GM08714 (cell line): ENCODE data around the gene SLC22A15.
"Not testable (repeated sequence)": the region's sequence is repeated elsewhere in the genome, so short reads cannot be mapped to it uniquely, and the experiment has no call there.

Experiments used
- H3K4me3 ChIP-seq: fragments of 200-500 bp; sonication (Bioruptor generic); 2 replicates; pipeline ENCODE4 v1.5.1; 2014; ENCODE audit warnings: mild to moderate bottlenecking, low read length, inconsistent platforms
- ZNF274 ChIP-seq: IDR thresholded peaks from 2 replicates; pipeline ENCODE4 v1.6.1; 2012; ENCODE audit warnings: mild to moderate bottlenecking, low read depth, low read length

SLC22A15 gene

GRCh38 chr1:115976062-115976920 lies at the start of gene SLC22A15:
Gene SLC22A15 (plus strand): TSS chr1:115976513. CDS start chr1:115976628, 115 bp downstream.
- TF ChIP-seq ZNF274: no peak
- peak within 1 kb of the TSS; percentile 51 for H3K4me3 ChIP-seq

GRCh38 chr1:115927971-115928370 lies 48.3 kb upstream of the SLC22A15 start:
- no peak overlapping the region for H3K4me3 ChIP-seq
- no peak for TF ChIP-seq ZNF274

DNA sequence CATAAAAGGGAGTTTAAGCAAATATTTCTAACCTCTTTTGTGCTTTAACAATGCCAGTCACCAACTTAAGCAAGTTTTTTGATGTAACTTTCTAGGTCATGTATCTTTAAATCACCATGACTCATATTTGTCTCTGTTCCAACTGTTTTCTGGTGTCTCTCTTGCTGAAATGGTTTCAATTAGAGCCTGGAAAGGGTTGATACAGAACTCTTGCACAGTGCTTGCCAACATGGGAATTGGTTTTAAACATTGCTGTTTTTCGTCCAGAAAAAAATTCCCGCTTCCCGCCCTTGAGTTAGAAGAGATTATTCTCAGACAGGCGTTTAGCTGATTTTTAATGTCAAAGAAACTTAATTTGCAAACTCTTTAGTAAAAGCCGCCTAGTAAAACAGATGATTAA lies 46.4 kb upstream of the SLC22A15 start:
- TF ChIP-seq ZNF274: no peak
- H3K4me3 ChIP-seq: no peak overlapping the region

DNA sequence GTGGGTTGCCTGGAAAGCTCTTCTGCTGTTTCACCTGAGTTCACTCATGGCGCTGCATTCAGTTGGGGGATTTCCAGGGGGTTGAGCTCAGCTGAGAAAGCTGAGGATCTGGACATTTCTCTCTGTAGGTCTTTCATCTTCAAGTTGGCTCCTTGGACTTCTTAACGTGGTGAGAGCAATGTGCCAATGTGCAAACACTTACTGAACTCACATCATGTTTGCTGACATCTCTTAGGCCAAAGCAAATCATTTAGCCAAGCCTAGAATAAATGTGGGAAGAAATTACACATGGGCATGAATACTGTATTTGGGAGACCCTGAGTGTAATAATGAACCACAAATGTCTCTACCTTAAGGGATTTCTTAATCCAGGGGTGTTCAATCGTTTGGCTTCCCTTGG lies 42.7 kb upstream of the SLC22A15 start:
- H3K4me3 ChIP-seq: no peak overlapping the region
- TF ChIP-seq ZNF274: no peak

DNA sequence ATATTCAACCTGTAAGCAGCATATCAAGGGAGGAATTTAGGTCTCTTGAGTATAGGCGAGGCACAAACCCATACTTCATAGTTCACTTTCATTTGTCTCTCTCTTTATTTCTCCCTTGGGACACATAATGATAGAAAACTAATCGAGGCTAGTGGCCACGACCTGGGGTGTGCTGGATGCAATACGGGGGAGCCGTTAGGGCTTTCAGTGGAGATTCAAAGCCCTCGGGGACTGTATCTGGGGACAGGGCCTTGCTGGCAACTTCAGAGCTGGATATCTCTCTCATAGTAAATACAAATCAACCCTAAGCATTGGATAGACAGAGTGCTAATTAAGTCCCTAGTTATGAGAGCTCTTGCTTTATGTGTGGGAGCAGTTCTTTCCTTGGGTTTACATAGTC lies 36.9 kb upstream of the SLC22A15 start:
- H3K4me3 ChIP-seq: no peak overlapping the region
- TF ChIP-seq ZNF274: no peak

- no peak for TF ChIP-seq ZNF274
- no peak overlapping the region for H3K4me3 ChIP-seq
Observed at GRCh38 chr1:115946116-115946515, 30.2 kb upstream of the SLC22A15 start.

GRCh38 chr1:115949156-115949555 lies 27.2 kb upstream of the SLC22A15 start:
- no peak for TF ChIP-seq ZNF274

DNA sequence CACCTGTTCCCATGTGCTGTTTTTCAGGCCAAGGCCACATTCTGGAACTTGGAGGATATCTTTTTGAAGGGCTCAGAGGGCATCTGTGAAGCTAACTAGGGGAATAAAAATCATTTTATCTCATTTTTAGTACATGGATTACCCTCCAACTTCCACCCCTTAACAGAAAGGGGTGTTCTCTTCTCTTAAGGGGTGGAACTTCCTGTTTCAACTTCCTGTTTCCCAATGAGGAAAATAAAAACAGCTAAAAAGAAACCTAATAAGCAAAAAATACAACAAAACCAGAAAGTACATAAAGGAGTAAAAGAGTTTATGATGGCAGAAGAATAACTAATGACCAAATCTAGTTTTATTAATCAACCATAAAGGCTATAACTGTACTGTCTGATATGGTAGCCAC lies 24.8 kb upstream of the SLC22A15 start:
- no peak for TF ChIP-seq ZNF274
- H3K4me3 ChIP-seq: no peak overlapping the region

More at GRCh38 chr1:115949156-115949555, 27.2 kb upstream of the SLC22A15 start:
- H3K4me3 ChIP-seq: no peak overlapping the region

DNA sequence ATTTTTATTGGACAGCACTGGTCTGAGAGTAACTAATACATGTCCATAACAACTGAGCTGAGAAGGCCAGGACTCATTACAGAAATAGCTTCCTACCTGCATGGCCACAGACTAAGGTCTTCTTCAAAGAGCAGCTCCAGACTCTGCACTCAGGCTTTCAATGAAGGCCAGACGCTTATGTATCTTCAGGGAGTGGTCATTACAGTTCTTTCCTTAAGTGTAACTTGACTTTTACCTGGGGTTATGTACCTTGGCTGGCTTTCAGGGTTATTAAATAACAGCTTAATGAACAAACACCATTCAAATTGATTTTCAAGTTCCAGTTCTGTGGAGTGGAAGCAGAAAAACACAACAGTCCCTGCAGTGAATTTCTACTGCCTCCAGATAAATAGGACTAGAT lies 23.8 kb upstream of the SLC22A15 start:
- no peak overlapping the region for H3K4me3 ChIP-seq
- no peak for TF ChIP-seq ZNF274

DNA sequence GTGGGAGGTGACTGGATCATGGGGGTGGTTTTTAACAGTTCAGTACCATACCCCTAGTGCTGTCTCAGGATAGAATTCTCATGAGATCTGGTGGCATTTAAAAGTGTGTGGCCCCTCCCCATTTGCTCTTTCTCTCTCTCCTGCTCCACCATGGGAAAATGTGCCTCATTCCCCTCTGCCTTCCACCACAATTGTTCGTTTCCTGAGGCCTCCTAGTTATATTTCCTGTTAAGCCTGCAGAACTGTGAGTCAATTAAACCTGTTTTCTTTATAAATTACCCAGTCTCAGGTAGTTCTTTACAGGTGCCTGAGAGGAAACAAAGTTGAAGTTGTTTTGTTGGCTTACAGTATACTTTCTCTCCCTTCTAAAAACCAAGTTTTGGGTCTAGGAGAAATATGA lies 23.1 kb upstream of the SLC22A15 start:
- no peak for TF ChIP-seq ZNF274
- H3K4me3 ChIP-seq: no peak overlapping the region

DNA sequence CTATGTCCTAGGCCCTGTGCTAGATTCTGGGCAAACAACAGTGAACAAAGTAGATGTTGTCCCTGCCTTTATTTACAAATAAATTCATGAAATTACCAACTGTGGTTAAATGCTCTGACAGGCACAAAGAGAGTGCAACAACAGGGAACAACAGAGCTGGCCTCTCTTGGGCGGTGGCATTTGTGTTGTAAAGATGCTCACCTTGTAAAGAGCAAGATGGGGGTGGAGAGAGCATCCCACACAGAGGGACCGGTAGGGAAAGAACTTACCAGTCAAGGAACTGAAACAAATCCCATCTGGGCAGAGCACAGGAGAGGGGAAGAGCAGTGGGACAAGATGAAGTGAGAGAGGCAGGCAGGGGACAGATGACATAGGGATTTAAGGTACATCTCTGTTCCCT lies 21.6 kb upstream of the SLC22A15 start:
- no peak for TF ChIP-seq ZNF274
- no peak overlapping the region for H3K4me3 ChIP-seq

GRCh38 chr1:115955228-115955627 lies 21.1 kb upstream of the SLC22A15 start:
- TF ChIP-seq ZNF274: no peak
- H3K4me3 ChIP-seq: no peak overlapping the region

DNA sequence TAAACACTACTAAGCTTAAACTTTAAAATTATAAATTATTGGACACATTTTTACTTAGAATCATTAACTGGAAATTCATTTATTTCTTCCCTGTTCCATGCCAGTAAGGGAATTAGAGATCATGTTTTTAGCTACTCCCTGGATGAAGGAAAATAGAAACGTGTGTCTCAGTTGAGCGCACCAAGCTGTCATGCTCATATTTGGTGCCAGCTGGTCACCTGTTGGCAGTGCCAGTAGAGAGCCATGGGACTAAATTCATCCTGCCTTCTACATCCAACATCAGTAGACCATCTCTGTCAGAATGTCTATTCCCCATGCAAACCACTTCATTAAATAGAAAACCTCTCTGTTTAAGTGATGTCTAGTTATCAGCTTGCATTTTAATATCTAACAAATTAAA lies 17.4 kb upstream of the SLC22A15 start:
- H3K4me3 ChIP-seq: no peak overlapping the region
- TF ChIP-seq ZNF274: no peak

GRCh38 chr1:115969509-115969908 lies 6.8 kb upstream of the SLC22A15 start:
- no peak overlapping the region for H3K4me3 ChIP-seq
- TF ChIP-seq ZNF274: no peak

GRCh38 chr1:115971778-115972177 lies 4.5 kb upstream of the SLC22A15 start:
- H3K4me3 ChIP-seq: not testable (repeated sequence)

DNA sequence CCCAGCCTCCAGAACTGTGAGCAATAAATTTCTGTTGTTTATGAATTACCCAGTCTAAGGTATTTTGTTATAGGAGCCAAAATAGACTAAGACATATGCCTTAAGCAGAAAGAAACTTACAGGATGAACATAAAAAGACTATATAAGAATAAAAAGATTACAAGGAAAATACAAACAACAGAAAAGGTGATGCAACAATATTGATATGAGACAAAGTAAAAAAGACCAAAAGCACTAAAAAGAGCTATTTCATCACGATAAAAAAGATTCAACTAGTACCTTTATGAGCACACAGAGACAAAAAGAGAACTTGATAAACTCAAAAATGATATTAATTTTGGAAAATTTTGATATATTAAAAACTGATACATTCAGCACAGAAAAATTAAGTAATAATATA lies 3.2 kb upstream of the SLC22A15 start:
- no peak overlapping the region for H3K4me3 ChIP-seq
- no peak for TF ChIP-seq ZNF274
